HL-60 (cell line): Measurements from ENCODE around the gene TTLL11.

Source experiments
- DNase-seq, 2 experiments: peaks; one replicate each; pipeline ENCODE4 v3.0.0-alpha.2; 2010 to 2020; ENCODE audit warnings: low read depth in 1 of 2, low spot score in 1 of 2
- H3K27ac ChIP-seq: fragments of 250-450 bp; sonication (Bioruptor Pico); replicated peaks from 2 replicates; pipeline ENCODE4 v1.5.1; 2020; ENCODE audit warnings: mild to moderate bottlenecking, moderate library complexity
- H3K27me3 ChIP-seq: fragments of 250-450 bp; sonication (Bioruptor Pico); 2 replicates; pipeline ENCODE4 v1.5.1; 2021; ENCODE audit warnings: mild to moderate bottlenecking, moderate library complexity; ENCODE audit not compliant: insufficient read depth, poor library complexity, severe bottlenecking
- H3K4me3 ChIP-seq: replicated peaks from 2 replicates; pipeline ENCODE4 v1.5.1; 2011; ENCODE audit warnings: mild to moderate bottlenecking, control low read depth, low read length; ENCODE audit not compliant: insufficient read depth
- CTCF ChIP-seq: IDR thresholded peaks from one replicate; pipeline ENCODE4 v1.5.1; 2011; ENCODE audit warnings: low read length, control low read depth, inconsistent platforms; ENCODE audit not compliant: insufficient read depth
- GABPA ChIP-seq: IDR thresholded peaks from 2 replicates; pipeline ENCODE4 v1.6.1; 2012; ENCODE audit warnings: low read depth
- POLR2AphosphoS5 ChIP-seq: IDR thresholded peaks from 2 replicates; pipeline ENCODE4 v1.6.1; 2012; ENCODE audit warnings: low read depth
- REST ChIP-seq: IDR thresholded peaks from 2 replicates; pipeline ENCODE4 v1.6.1; 2012; ENCODE audit warnings: low read depth; ENCODE audit not compliant: insufficient replicate concordance
- SPI1 ChIP-seq: IDR thresholded peaks from 2 replicates; pipeline ENCODE4 v1.6.1; 2012; ENCODE audit warnings: low read depth, mild to moderate bottlenecking, borderline replicate concordance

Gene TTLL11

GRCh38 chr9:121855476-121855875, 237.6 kb downstream of the TTLL11 start:
- H3K27me3 ChIP-seq = no peaks in the 10 kb centered on the region
- TF ChIP-seq CTCF (no peak), POLR2AphosphoS5 (no peak), REST (no peak), SPI1 (no peak), GABPA (no peak)
- no peak overlapping the region for H3K27ac ChIP-seq
- no peak overlapping the region for H3K4me3 ChIP-seq
- DNase-seq = no peak

GRCh38 chr9:121853617-121854395, 239.3 kb downstream of the TTLL11 start:
- DNase-seq = no peak
- no peak for TF ChIP-seq REST
- TF ChIP-seq CTCF = no peak
- no peak for TF ChIP-seq GABPA
- no peak for TF ChIP-seq POLR2AphosphoS5
- TF ChIP-seq SPI1 = no peak
- no peak overlapping the region for H3K27ac ChIP-seq
- H3K27me3 ChIP-seq = no peaks in the 10 kb centered on the region
- no peak overlapping the region for H3K4me3 ChIP-seq

- TF ChIP-seq CTCF = no peak
- TF ChIP-seq SPI1 = no peak
- TF ChIP-seq POLR2AphosphoS5 = no peak
- no peak for TF ChIP-seq REST
- no peak for DNase-seq
These were observed 240.2 kb downstream of the TTLL11 start for GRCh38 chr9:121852651-121853616.

More at GRCh38 chr9:121852651-121853616, 240.2 kb downstream of the TTLL11 start:
- H3K4me3 ChIP-seq = no peak overlapping the region
- H3K27me3 ChIP-seq = no peaks in the 10 kb centered on the region
- H3K27ac ChIP-seq = no peak overlapping the region
